ENCODE results near the gene ANKRD53. TPM values are rescaled to one million over a fixed set of nuclear protein-coding genes. Genes with fewer than 3 reads are reported as not detected.

Gene ANKRD53
- total and polyA plus RNA-seq, 9 of the 15 experiments (the other 6 are each of a cell fraction or from before 2014, with no cell fraction given): 0.18 TPM; not detected in 8

DNA sequence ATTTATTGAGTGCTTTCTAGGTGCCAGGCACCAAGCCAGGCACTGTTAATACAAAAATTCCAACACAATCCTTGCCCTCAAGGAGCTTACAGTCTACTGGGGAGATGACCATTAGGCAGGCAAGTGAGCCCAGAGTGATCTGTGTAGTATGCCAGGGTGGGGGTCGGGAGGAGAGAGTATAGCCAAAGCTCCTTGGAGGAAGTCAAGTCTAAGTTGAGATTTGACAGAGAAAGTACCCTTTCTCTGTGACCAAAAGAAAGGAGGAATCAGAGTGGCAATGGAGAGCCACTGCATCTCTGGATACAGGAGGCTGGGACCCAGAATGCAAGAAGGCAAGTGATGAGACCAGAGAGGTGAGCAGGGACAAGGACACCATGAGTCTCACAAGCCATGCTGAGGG lies 7.5 kb downstream of the ANKRD53 start:
- no peak overlapping the region for H3K9ac ChIP-seq (ENCODE audit: insufficient read depth in 1 of 2, low read depth in 2 of 2, low read length in 2 of 2)
- FAIRE-seq (no peak), DNase-seq (ENCODE audit: extremely low read depth in 1 of 4, low spot score in 3 of 4) (no peak), ATAC-seq (no peak)
- peaks cover 56% of the 10 kb centered on the region for H3K36me3 ChIP-seq (ENCODE audit: control insufficient read depth, insufficient read depth, low read length)
- no peaks in the 10 kb centered on the region; the same call in 1 of the 2 replicates for H3K9me3 ChIP-seq (replicated peaks; ENCODE audit: control insufficient read depth, insufficient read depth, low read depth, low read length)
- no peaks in the 10 kb centered on the region for H3K9me1 ChIP-seq (ENCODE audit: control insufficient read depth, insufficient read depth, low read length)
- BruUV-seq (replicated peaks): no TSS peak
- ChIA-PET CTCF (ENCODE audit: low intra/inter-chr PET ratio) (interaction anchor here (0.7 kb wide), 1 partner anchor 21 kb away, joined by 3 read pairs; no protein-coding TSS in a partner anchor), POLR2A (interaction anchor here (0.9 kb wide), 1 partner anchor 11 kb away, joined by 3 read pairs; no protein-coding TSS in a partner anchor)
- intact Hi-C loops (cut with micrococcal nuclease) (no loop called here), in situ Hi-C loops (cut with MboI) (no loop called here)
- TF ChIP-seq ZNF316 (IDR thresholded peaks at IDR 0.05) (peak; percentile 59), ZNF165 (CRISPR knock-in tag; IDR thresholded peaks at IDR 0.05; ENCODE audit: borderline replicate concordance) (no peak)
- H3K4me3 ChIP-seq: no peak overlapping the region
- WGBS (ENCODE audit: insufficient coverage, low coverage, missing lambda C conversion rate): 100% methylated on average over 1 of the region's 1 CpG
- H3K27ac ChIP-seq (ENCODE audit: extremely low read depth, low read depth, low read length): no peak overlapping the region
- H4K20me1 ChIP-seq (replicated peaks; ENCODE audit: control insufficient read depth, insufficient read depth, low read length): 0 out of 2 replicates have a peak, but pooled peaks cover 3% of the 10 kb centered on the region
- peaks cover 0 to 6% of the 10 kb centered on the region in 2 experiments; a peak in 2 of 5 replicates for H3K4me1 ChIP-seq (replicated peaks in 1 of 2; ENCODE audit: control insufficient read depth in 2 of 2, insufficient read depth in 2 of 2, low read length in 2 of 2)
- H2AFZ ChIP-seq (ENCODE audit: low read depth, low read length): no peak overlapping the region
- no peaks in the 10 kb centered on the region for H3K27me3 ChIP-seq (ENCODE audit: control insufficient read depth in 2 of 2, insufficient read depth in 2 of 2, low read length in 2 of 2)
- no peaks in the 10 kb centered on the region for H3K79me2 ChIP-seq (ENCODE audit: control insufficient read depth, insufficient read depth, low read length)
- H3K4me2 ChIP-seq (ENCODE audit: insufficient read depth, low read length): no peak overlapping the region

- WGBS (ENCODE audit: insufficient coverage, low coverage, missing lambda C conversion rate): 92% methylated on average over 4 of the region's 4 CpGs
- in situ Hi-C loops (cut with MboI): no loop called here
- no peak for TF ChIP-seq ZNF263 (CRISPR knock-in tag; IDR thresholded peaks at IDR 0.05; ENCODE audit: borderline replicate concordance)
- TF ChIP-seq PCBP2 (IDR thresholded peaks at IDR 0.05; ENCODE audit: low read depth, low read length, poor library complexity, severe bottlenecking): no peak
- TF ChIP-seq NONO (IDR thresholded peaks at IDR 0.05; ENCODE audit: low read depth in 2 of 2, low read length in 1 of 2): no peak
- no peak for TF ChIP-seq FIP1L1 (IDR thresholded peaks at IDR 0.05; ENCODE audit: low read depth, low read length, poor library complexity, severe bottlenecking)
- TF ChIP-seq NFE2 (IDR thresholded peaks at IDR 0.05; ENCODE audit: low read depth): no peak
- no peak for TF ChIP-seq SMAD3 (CRISPR knock-in tag; conservative IDR thresholded peaks at IDR 0.05)
- TF ChIP-seq POLR2G (IDR thresholded peaks at IDR 0.05; ENCODE audit: low read depth, low read length): no peak
- TF ChIP-seq C11orf30 (IDR thresholded peaks at IDR 0.05; ENCODE audit: low read depth): no peak
- no peak for TF ChIP-seq SRSF1 (IDR thresholded peaks at IDR 0.05; ENCODE audit: low read depth, low read length)
- no peak for TF ChIP-seq ESRRA (IDR thresholded peaks at IDR 0.05; ENCODE audit: borderline replicate concordance, low read depth)
- no peak for TF ChIP-seq SIN3B (IDR thresholded peaks at IDR 0.05; ENCODE audit: low read depth)
- no peak for TF ChIP-seq CHCHD3 (CRISPR knock-in tag; IDR thresholded peaks at IDR 0.05)
- TF ChIP-seq DIDO1 (tag; IDR thresholded peaks at IDR 0.05; ENCODE audit: low read depth): no peak
Observed at GRCh38 chr2:70986499-70987189, 8.2 kb downstream of the ANKRD53 start.

More at GRCh38 chr2:70986499-70987189, 8.2 kb downstream of the ANKRD53 start:
- Histone ChIP-seq H3K9me3 (replicated peaks; ENCODE audit: control insufficient read depth, insufficient read depth, low read depth, low read length) (no peaks in the 10 kb centered on the region; the same call in 1 of the 2 replicates), H3K79me2 (ENCODE audit: control insufficient read depth, insufficient read depth, low read length) (no peaks in the 10 kb centered on the region), H3K4me2 (ENCODE audit: insufficient read depth, low read length) (no peak overlapping the region), H2AFZ (ENCODE audit: low read depth, low read length) (no peak overlapping the region), H4K20me1 (replicated peaks; ENCODE audit: control insufficient read depth, insufficient read depth, low read length) (0 out of 2 replicates have a peak, but pooled peaks cover 3% of the 10 kb centered on the region), H3K27ac (ENCODE audit: extremely low read depth, low read depth, low read length) (no peak overlapping the region), H3K4me3 (no peak overlapping the region), H3K9ac (ENCODE audit: insufficient read depth in 1 of 2, low read depth in 2 of 2, low read length in 2 of 2) (no peak overlapping the region), H3K27me3 (ENCODE audit: control insufficient read depth in 2 of 2, insufficient read depth in 2 of 2, low read length in 2 of 2) (no peaks in the 10 kb centered on the region), H3K4me1 (replicated peaks in 1 of 2; ENCODE audit: control insufficient read depth in 2 of 2, insufficient read depth in 2 of 2, low read length in 2 of 2) (peaks cover 0 to 6% of the 10 kb centered on the region in 2 experiments; a peak in 2 of 5 replicates), H3K9me1 (ENCODE audit: control insufficient read depth, insufficient read depth, low read length) (no peaks in the 10 kb centered on the region), H3K36me3 (ENCODE audit: control insufficient read depth, insufficient read depth, low read length) (peaks cover 62% of the 10 kb centered on the region)
- ChIA-PET POLR2A (interaction anchor here (0.9 kb wide), 1 partner anchor 12 kb away, joined by 3 read pairs; no protein-coding TSS in a partner anchor), CTCF (ENCODE audit: low intra/inter-chr PET ratio) (no interaction called here)
- peak in 1 of 4 experiments; percentile 4 for DNase-seq (ENCODE audit: extremely low read depth in 1 of 4, low spot score in 3 of 4)
- intact Hi-C loops (cut with micrococcal nuclease): no loop called here
- no TSS peak for BruUV-seq (replicated peaks)
- no peak for FAIRE-seq
- ATAC-seq: no peak

Data from K562 (cell line).